Caco-2 (cell line): ENCODE data around the gene RBBP7. TPM values are rescaled to one million over a fixed set of nuclear protein-coding genes. Genes with fewer than 3 reads are reported as not detected.

ENCODE experiments used
- BruUV-seq: library from RNA; stranded (reverse); fragments of 400-500 nt; replicated peaks from 2 replicates; lab custom pipeline; 2021; lab: Mats Ljungman, UMichigan
- CTCF ChIA-PET: fragments of 300-600 bp; sonication (Branson Sonifier 250); formaldehyde crosslinking; loops from one replicate; lab custom pipeline; 2022; ENCODE audit warnings: antibody characterized with exemption; lab: Charles Lee
- POLR2A ChIA-PET: fragments of 300-600 bp; sonication (Branson Sonifier 250); formaldehyde crosslinking; loops from one replicate; lab custom pipeline; 2022; ENCODE audit warnings: antibody characterized with exemption; lab: Charles Lee
- DNase-seq, 2 experiments: peaks; one replicate each; pipeline versions ENCODE4 v3.0.0 to v3.0.0-alpha.2; 2020 to 2022
- H3K27me3 ChIP-seq: replicated peaks from 2 replicates; pipeline ENCODE4 v1.6.0; 2011; ENCODE audit warnings: low read length; ENCODE audit not compliant: control insufficient read depth, insufficient read depth
- H3K36me3 ChIP-seq: 2 replicates; pipeline ENCODE4 v1.5.1; 2011; ENCODE audit warnings: low read length; ENCODE audit not compliant: control insufficient read depth, insufficient read depth
- H3K4me1 ChIP-seq: fragments of 250-450 bp; sonication (Bioruptor Pico); 2 replicates; pipeline ENCODE4 v1.5.1; 2020; ENCODE audit warnings: mild to moderate bottlenecking
- H3K4me3 ChIP-seq: 2 replicates; pipeline ENCODE4 v1.5.1; 2011; ENCODE audit warnings: low read depth, mild to moderate bottlenecking, control low read depth, low read length
- H3K9me3 ChIP-seq: fragments of 250-450 bp; sonication (Bioruptor Pico); 2 replicates; pipeline ENCODE4 v1.5.1; 2020; ENCODE audit warnings: mild to moderate bottlenecking, moderate library complexity
- H3K27ac Mint-ChIP-seq: one replicate; pipeline ENCODE4 v1.8.0; 2022; ENCODE audit warnings: mixed read lengths; ENCODE audit not compliant: unreplicated experiment
- H3K27me3 Mint-ChIP-seq: one replicate; pipeline ENCODE4 v1.8.0; 2022; ENCODE audit warnings: mixed read lengths; ENCODE audit not compliant: insufficient read depth, unreplicated experiment
- H3K36me3 Mint-ChIP-seq: one replicate; pipeline ENCODE4 v1.8.0; 2022; ENCODE audit warnings: mild to moderate bottlenecking, mixed read lengths; ENCODE audit not compliant: insufficient read depth, unreplicated experiment
- H3K4me1 Mint-ChIP-seq: one replicate; pipeline ENCODE4 v1.8.0; 2022; ENCODE audit warnings: low read depth, mixed read lengths; ENCODE audit not compliant: unreplicated experiment
- H3K4me3 Mint-ChIP-seq: one replicate; pipeline ENCODE4 v1.8.0; 2022; ENCODE audit warnings: mild to moderate bottlenecking, moderate library complexity, mixed read lengths; ENCODE audit not compliant: unreplicated experiment
- H3K9me3 Mint-ChIP-seq: one replicate; pipeline ENCODE4 v1.8.0; 2022; ENCODE audit warnings: mixed read lengths; ENCODE audit not compliant: unreplicated experiment
- intact Hi-C: fragments of 100-400 bp; cut with micrococcal nuclease; formaldehyde crosslinking; loops from one replicate; pipeline ENCODE4 v1.10.0; 2022; ENCODE audit not compliant: unreplicated experiment
- total RNA-seq: library from RNA; stranded (reverse); gene quantifications from 2 replicates; pipeline ENCODE4 v1.2.3, GENCODE V29; 2022
- TF ChIP-seq, protein P1 (sequence below), 2 experiments: fragments of 200-600 bp in 1 of 2; IDR thresholded peaks; 1 replicate in 1 of 2; 2 replicates in 1 of 2; pipeline versions ENCODE4 v1.5.1 to v1.8.0; 2011 to 2022; ENCODE audit warnings: antibody characterized with exemption in 1 of 2, control low read depth in 1 of 2, inconsistent platforms in 1 of 2, low read depth in 1 of 2, low read length in 1 of 2, mild to moderate bottlenecking in 1 of 2, moderate library complexity in 1 of 2; ENCODE audit not compliant: insufficient read depth in 1 of 2, severe bottlenecking in 1 of 2, unreplicated experiment in 1 of 2

Gene RBBP7
- total RNA-seq, 1 experiment from 2014 or later = 131 TPM

- Mint-ChIP-seq H3K27me3 (no peaks in the 10 kb centered on the region), H3K4me1 (no peaks in the 10 kb centered on the region), H3K36me3 (peaks cover 32% of the 10 kb centered on the region), H3K9me3 (no peaks in the 10 kb centered on the region), H3K4me3 (peak overlapping the region; percentile 99), H3K27ac (peak overlapping the region; percentile 57)
- TF ChIP-seq, protein P1, sequence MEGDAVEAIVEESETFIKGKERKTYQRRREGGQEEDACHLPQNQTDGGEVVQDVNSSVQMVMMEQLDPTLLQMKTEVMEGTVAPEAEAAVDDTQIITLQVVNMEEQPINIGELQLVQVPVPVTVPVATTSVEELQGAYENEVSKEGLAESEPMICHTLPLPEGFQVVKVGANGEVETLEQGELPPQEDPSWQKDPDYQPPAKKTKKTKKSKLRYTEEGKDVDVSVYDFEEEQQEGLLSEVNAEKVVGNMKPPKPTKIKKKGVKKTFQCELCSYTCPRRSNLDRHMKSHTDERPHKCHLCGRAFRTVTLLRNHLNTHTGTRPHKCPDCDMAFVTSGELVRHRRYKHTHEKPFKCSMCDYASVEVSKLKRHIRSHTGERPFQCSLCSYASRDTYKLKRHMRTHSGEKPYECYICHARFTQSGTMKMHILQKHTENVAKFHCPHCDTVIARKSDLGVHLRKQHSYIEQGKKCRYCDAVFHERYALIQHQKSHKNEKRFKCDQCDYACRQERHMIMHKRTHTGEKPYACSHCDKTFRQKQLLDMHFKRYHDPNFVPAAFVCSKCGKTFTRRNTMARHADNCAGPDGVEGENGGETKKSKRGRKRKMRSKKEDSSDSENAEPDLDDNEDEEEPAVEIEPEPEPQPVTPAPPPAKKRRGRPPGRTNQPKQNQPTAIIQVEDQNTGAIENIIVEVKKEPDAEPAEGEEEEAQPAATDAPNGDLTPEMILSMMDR (IDR thresholded peaks at IDR 0.05; ENCODE audit: insufficient read depth in 1 of 2, low read depth in 1 of 2, low read length in 1 of 2, severe bottlenecking in 1 of 2, unreplicated experiment in 1 of 2) = no peak
- DNase-seq = no peak
- BruUV-seq = no TSS peak
- no peaks in the 10 kb centered on the region for H3K27me3 ChIP-seq
- peak overlapping the region; percentile 72 for H3K4me3 ChIP-seq
- intact Hi-C loops = no loop called here
- POLR2A ChIA-PET = no interaction called here
- CTCF ChIA-PET = no interaction called here
- H3K36me3 ChIP-seq = no peaks in the 10 kb centered on the region
- peaks cover 6% of the 10 kb centered on the region; the same call in 1 of the 2 replicates for H3K4me1 ChIP-seq
- H3K9me3 ChIP-seq = no peaks in the 10 kb centered on the region
These were observed 1.2 kb downstream of the RBBP7 start for GRCh38 chrX:16868920-16869319.

GRCh38 chrX:16867947-16868346, 2.2 kb downstream of the RBBP7 start:
- H3K9me3 ChIP-seq = no peaks in the 10 kb centered on the region
- intact Hi-C loops = no loop called here
- POLR2A ChIA-PET = no interaction called here
- no peaks in the 10 kb centered on the region for H3K4me1 Mint-ChIP-seq
- H3K4me3 ChIP-seq = no peak overlapping the region
- peaks cover 34% of the 10 kb centered on the region for H3K36me3 Mint-ChIP-seq
- peak overlapping the region; percentile 99 for H3K4me3 Mint-ChIP-seq
- H3K36me3 ChIP-seq = no peaks in the 10 kb centered on the region
- peaks cover 6% of the 10 kb centered on the region; the same call in 1 of the 2 replicates for H3K4me1 ChIP-seq
- H3K27me3 Mint-ChIP-seq = no peaks in the 10 kb centered on the region
- H3K9me3 Mint-ChIP-seq = no peaks in the 10 kb centered on the region
- H3K27me3 ChIP-seq = no peaks in the 10 kb centered on the region
- no peak overlapping the region for H3K27ac Mint-ChIP-seq
- TF ChIP-seq, protein P1 (IDR thresholded peaks at IDR 0.05; ENCODE audit: insufficient read depth in 1 of 2, low read depth in 1 of 2, low read length in 1 of 2, severe bottlenecking in 1 of 2, unreplicated experiment in 1 of 2) = no peak
- no TSS peak for BruUV-seq
- CTCF ChIA-PET = no interaction called here
- DNase-seq = no peak

GRCh38 chrX:16862829-16863228, 7.3 kb downstream of the RBBP7 start:
- no TSS peak for BruUV-seq
- intact Hi-C loops = no loop called here
- no peak overlapping the region for H3K4me3 Mint-ChIP-seq
- CTCF ChIA-PET = no interaction called here
- Histone ChIP-seq H3K27me3 (no peaks in the 10 kb centered on the region), H3K4me1 (no peaks in the 10 kb centered on the region), H3K9me3 (no peaks in the 10 kb centered on the region), H3K4me3 (no peak overlapping the region), H3K36me3 (no peaks in the 10 kb centered on the region; the same call in 1 of the 2 replicates)
- H3K27ac Mint-ChIP-seq = no peak overlapping the region
- no peaks in the 10 kb centered on the region for H3K27me3 Mint-ChIP-seq
- peaks cover 42% of the 10 kb centered on the region for H3K36me3 Mint-ChIP-seq
- H3K4me1 Mint-ChIP-seq = no peaks in the 10 kb centered on the region
- POLR2A ChIA-PET = no interaction called here
- DNase-seq = no peak
- TF ChIP-seq, protein P1 (IDR thresholded peaks at IDR 0.05; ENCODE audit: insufficient read depth in 1 of 2, low read depth in 1 of 2, low read length in 1 of 2, severe bottlenecking in 1 of 2, unreplicated experiment in 1 of 2) = no peak
- no peaks in the 10 kb centered on the region for H3K9me3 Mint-ChIP-seq
